NCI-H774 (cell line): ENCODE results near the gene CHPF2.
A peak's percentile ranks its signal among the peaks of the same experiment; 100 is the strongest.

Experiments used
- DNase-seq: peaks from one replicate; lab custom pipeline; 2025; lab: John Stamatoyannopoulos, UW

Gene CHPF2

DNA sequence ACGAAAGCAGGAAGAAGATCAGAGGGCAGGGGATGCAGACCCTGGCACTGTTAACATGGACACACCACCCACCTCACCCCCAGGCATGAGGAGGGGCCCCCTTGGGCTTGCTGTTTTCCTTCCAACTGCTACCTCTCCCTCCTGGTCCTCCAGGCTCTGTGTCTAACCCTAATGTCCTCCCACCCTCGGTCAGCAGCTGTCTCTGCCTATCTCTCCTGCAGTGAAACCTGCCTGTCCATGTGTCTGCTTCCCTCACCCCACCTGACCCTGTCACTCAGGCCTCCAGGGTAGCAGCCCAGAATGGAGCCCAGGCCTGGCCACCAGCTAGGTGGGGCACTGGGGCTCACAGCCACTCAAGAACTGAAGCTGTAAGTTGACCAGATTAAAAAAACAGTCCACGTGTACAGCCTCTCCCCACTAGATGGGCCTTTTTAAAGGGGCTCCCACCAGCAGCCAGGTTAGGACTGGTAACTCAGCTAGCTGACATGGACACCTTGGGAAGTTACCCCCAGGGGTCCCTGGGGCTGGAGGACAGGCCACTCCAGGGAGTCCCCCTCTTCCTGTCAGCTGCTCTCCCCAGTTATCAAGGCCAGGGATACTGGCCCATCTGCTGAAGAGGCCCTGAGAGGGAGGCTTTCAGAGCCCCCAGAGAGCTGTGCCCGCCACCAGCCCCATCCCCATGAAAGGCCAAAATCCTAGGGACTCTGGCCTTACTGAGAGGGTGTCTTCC, 14.7 kb downstream of the CHPF2 start:
- no peak for DNase-seq

DNA sequence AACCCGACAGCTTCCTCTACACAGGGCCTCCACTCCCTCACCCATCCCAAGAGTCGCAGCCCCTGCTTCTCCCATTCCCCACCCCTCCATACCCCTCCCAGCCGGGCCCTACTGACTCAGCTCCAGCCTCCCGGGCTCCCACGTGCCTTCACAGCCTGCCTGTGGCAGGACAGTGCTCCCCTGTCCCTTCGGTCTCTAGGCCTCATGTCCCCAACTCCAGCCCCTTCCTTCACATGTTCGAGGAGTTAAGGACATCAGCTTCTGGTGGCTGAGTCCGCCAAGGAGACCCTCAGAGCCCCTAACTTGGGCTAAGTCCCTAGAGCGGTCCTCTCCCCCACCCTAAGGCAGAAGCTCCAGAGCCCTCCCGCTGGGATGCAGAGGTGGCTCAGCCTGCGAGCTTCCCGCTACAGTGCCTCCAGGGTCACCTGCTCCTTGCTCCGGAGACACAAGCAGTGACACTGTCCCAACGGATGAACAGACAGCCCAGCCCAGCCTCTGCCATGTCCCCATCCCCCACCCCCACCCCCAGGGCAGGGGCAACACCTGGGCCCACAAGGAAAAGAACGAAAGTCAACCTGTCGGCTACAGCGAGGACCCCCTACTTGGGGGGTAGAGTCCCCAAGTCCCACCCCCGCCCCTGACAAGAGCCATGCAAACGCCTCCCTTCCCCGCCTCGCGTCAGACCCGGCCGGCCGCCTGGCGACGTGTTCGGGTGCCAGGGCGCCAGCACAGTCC, 15.5 kb downstream of the CHPF2 start:
- no peak for DNase-seq

GRCh38 chr7:151248346-151249033, 16.2 kb downstream of the CHPF2 start, which contains the start of gene SMARCD3:
TSS of gene SMARCD3 (minus strand) at chr7:151248694. CDS start at chr7:151248562, 132 bp downstream.
- no peak for DNase-seq

- DNase-seq = no peak
Observed at GRCh38 chr7:151249034-151249731, 16.9 kb downstream of the CHPF2 start.

DNA sequence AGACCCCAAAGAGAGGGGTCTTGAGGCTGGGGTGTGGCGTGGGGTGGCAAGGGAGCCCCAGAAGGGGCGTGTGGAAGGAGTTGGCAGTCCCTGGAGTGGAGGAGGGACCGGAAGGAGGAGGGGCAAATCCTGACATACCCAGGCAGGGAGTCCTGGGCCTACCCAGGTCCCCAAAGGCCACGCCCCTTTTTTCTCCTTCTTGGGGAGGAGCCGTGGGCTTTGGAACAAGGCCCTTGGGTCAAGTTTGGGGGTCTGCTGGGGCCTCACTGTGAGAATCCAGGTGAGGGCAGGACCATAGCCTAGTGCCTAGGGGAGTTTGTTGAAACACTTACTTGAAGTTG, 17.4 kb downstream of the CHPF2 start:
- no peak for DNase-seq

GRCh38 chr7:151250181-151251132, 18.2 kb downstream of the CHPF2 start:
- DNase-seq = no peak

GRCh38 chr7:151251328-151251688, 19.0 kb downstream of the CHPF2 start:
- DNase-seq = no peak

- DNase-seq = peak; percentile 75
Observed at GRCh38 chr7:151251689-151252560, 19.6 kb downstream of the CHPF2 start.

GRCh38 chr7:151252561-151252835, 20.2 kb downstream of the CHPF2 start:
- no peak for DNase-seq

GRCh38 chr7:151252961-151253711, 20.9 kb downstream of the CHPF2 start:
- DNase-seq = no peak

DNA sequence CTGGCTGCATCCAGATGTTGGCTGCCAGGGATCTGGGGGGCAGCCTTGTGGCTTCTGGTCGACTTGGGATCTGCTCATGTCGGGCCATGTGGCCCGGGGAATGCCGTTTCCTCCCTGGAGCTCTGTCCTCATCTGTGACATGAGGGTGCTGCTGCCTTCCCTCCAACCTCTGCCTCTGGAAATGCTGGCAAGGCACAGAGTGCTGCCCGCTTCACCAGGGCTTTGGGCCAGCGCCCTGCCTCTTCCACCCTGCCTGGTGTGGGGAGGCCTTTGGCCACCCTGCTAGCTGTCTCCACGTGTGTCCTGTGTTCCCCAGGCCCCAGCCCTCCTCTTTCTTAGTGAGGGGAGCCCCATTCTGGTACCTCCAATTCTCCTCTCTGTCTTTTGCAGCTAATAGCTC, 22.0 kb downstream of the CHPF2 start:
- DNase-seq = no peak

DNA sequence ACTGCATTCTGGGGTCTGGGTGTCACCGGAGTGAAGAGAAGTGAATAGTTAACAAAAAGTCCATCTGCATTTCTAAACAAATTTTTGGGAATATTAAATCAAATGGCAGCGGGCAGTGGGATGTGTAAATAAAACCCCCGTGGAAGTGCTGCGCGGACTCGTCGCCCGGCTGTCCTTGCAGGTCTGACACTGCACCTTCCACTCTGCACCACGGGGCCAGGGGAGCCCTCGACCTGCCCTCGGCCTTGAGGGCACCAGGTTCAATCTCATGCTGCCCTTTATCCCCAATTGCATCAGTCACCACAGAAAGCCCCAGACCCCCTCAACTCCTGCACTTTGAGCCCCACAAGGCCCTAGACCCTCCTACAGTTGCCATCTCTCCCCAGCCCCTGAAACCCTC, 22.6 kb downstream of the CHPF2 start:
- DNase-seq = no peak

DNA sequence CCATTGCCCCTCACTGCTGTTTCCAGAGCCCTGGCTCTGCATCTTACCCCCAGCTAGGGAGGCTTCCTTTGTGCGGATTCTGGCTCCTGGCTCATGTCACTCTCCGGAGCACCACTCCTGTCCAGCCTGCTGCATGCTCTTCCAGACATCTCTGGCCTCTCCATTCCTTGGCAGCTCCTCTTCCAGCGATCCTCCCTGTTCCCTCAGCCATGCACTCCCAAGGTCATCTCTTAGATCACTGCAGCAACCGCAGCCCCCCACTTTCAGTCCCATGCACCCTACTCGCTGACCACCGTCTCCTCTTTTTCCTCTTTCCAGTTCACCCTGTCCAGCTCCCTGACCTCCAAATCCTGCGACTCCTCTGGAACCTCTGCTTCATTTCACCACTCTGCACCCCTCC, 23.1 kb downstream of the CHPF2 start:
- no peak for DNase-seq

DNA sequence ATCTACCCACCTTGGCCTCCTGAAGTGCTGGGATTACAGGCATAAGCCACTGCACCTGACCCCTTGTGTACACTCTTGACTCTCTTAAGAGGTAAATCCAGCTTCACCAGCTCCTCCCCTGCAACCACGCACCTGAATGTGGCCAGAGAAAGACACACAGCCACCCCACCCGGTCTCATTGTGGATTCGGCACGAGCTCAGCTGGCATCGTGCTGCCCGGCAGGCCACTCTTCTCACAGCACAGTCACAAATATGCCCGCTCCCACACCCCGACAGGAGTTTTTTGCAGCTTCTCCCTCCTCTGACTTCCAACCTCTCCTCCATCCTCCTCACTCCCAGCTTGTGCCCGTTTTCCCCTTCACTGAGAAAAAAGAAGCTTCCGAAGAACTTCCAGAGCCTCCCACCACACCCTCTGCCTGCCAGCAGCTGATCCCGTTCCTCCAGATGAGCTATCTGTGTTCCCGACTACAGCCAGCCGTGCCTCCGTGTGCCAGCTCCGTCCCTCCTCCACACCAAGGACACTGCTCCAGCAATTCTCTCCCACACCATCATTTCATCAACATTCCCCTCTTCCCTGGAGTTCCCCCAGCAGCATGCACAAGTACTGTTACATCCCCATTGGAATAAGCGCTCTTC, 24.2 kb downstream of the CHPF2 start:
- no peak for DNase-seq

GRCh38 chr7:151257990-151258389, 25.7 kb downstream of the CHPF2 start:
- no peak for DNase-seq

DNA sequence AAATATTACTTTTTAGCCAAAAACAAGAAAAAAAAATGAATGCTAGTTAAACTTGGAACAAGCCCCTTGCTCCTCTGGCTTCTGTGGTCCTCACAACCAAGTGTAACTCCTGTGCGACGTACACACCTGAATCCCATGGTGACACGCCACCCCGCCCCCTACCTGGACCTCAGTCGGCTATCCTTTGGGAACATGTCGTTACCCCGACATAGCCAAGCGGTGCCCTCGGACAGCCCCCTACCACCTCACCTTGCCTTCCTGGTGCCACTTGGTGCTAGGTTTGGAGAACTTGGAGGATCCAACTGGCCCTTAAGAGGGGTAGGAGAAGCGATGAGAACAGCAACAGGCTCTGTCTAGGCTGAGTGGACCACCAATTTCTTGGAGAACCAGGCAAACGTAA, 28.2 kb downstream of the CHPF2 start:
- no peak for DNase-seq

- DNase-seq = no peak
Observed at GRCh38 chr7:151260883-151261282, 28.6 kb downstream of the CHPF2 start.

DNA sequence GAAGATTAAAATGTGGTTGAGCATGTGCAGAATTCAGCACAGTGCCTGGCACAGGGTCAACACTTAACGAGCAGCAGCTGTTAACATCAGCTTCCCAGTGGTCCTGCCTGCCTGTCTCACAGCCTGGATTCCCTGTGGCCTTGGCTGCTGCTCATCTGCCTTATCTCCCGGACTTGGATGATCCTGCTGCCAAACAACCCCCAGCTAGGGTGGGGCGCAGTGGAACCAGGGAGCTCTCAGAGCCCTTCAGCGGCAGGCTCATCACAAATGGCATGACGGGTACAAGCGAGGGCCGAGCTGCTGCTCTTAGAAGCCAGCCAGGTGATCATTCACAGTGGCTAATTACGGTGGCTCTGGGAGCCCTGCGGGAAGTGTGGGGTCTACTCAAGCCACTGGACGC, 29.2 kb downstream of the CHPF2 start:
- no peak for DNase-seq

- no peak for DNase-seq
Observed at GRCh38 chr7:151264615-151265014, 32.3 kb downstream of the CHPF2 start.
